Measurements from ENCODE around the gene POLR3H.
A peak's percentile ranks its signal among the peaks of the same experiment; 100 is the strongest.

The POLR3H gene

GRCh38 chr22:41479671-41480396 is 64.4 kb downstream of the POLR3H start:
- Mint-ChIP-seq H3K27me3 (no peaks in the 10 kb centered on the region), H3K36me3 (ENCODE audit: low read depth) (no peaks in the 10 kb centered on the region), H3K4me3 (no peak overlapping the region), H3K4me1 (ENCODE audit: low read depth) (peaks cover 59% of the 10 kb centered on the region), H3K9me3 (no peaks in the 10 kb centered on the region), H3K27ac (peak overlapping the region; percentile 53)

- Mint-ChIP-seq H3K4me3 (no peak overlapping the region), H3K27ac (peak overlapping the region; percentile 53)
Measured at GRCh38 chr22:41478891-41479521, 65.3 kb downstream of the POLR3H start.

GRCh38 chr22:41478473-41478872 is 65.8 kb downstream of the POLR3H start:
- H3K9me3 Mint-ChIP-seq = no peaks in the 10 kb centered on the region
- H3K4me1 Mint-ChIP-seq (ENCODE audit: low read depth) = peaks cover 61% of the 10 kb centered on the region
- H3K27ac Mint-ChIP-seq = peak overlapping the region; percentile 53
- H3K4me3 Mint-ChIP-seq = no peak overlapping the region
- no peaks in the 10 kb centered on the region for H3K27me3 Mint-ChIP-seq
- H3K36me3 Mint-ChIP-seq (ENCODE audit: low read depth) = peaks cover 7% of the 10 kb centered on the region

More at GRCh38 chr22:41478891-41479521, 65.3 kb downstream of the POLR3H start:
- Mint-ChIP-seq H3K9me3 (no peaks in the 10 kb centered on the region), H3K27me3 (no peaks in the 10 kb centered on the region), H3K4me1 (ENCODE audit: low read depth) (peaks cover 60% of the 10 kb centered on the region), H3K36me3 (ENCODE audit: low read depth) (peaks cover 2% of the 10 kb centered on the region)
